GM21390 (cell line): ENCODE measurements around the gene ANKRD13D.
"Not testable (repeated sequence)": the region's sequence is repeated elsewhere in the genome, so short reads cannot be mapped to it uniquely, and the experiment has no call there.

ENCODE experiments used
- ATAC-seq: cut with Tn5 transposase; IDR thresholded peaks from one replicate; pipeline ENCODE4 v1.9.1; 2021; ENCODE audit not compliant: unreplicated experiment

Gene ANKRD13D

DNA sequence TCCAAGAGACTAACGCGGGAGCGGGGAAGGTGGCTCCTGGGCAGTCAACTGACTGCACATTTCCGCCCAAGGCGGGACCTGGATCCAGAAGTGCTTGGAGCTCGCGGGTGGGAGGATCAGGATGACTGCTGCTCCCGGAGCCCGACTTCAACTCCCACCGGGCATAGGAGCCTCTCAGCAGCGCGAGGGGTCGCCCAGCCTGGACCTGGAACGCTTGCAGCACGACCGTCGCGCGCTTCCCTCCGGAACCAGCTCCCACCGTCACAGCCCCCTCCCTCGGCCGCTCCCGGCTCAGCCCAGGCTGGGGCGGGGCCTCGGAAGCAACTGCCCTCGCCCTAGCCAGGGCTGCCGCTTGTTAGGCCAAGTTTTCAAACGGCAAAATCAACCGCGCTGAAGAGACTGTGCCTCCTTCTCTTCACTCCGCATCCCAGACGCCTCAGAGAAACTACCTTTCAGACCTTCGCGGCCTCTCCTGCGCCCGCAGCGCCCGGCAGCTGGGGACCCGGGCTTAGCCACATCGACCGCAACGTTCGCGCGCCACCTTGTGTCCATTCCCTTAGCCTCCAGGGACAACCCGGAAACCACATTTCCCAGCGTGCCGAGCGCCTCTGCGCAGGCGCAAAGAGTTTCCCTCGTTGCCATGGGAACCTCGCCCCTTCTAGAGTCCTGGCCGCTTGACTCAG lies 28.2 kb downstream of the ANKRD13D start:
- ATAC-seq = peak; percentile 72

DNA sequence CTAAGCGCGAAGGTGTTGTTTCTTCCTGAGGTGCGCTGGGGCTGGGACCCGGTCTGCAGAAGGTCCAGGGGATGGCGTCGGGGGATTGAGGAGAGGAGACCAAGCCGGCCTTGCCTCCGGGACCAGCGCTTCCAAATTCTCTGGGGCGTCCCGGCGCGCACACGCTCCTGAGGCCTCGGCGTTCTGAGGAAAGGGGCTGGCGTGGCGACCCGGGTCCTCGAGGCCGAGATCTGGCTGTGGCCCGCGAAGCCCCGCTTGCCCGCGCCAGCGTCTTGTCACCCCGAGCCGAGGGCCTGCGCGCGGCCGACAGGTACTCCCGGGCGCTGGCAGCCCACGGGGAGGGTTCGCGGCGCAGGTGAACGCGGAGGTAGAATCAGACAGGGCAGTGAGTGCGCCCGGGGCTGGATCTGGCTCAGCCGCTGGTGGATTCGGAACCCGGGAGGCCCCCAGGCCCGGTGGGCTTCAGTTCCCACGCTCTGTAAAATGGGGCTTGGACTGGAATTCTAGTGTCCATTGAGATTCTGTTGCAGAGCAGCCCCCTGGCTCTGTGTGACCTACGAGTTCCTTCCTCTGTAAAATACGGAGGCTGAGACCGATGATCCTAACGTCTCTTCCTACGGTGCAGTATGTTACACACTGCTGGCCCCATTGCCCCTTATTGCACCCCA lies 28.9 kb downstream of the ANKRD13D start:
- ATAC-seq = peak; percentile 11

DNA sequence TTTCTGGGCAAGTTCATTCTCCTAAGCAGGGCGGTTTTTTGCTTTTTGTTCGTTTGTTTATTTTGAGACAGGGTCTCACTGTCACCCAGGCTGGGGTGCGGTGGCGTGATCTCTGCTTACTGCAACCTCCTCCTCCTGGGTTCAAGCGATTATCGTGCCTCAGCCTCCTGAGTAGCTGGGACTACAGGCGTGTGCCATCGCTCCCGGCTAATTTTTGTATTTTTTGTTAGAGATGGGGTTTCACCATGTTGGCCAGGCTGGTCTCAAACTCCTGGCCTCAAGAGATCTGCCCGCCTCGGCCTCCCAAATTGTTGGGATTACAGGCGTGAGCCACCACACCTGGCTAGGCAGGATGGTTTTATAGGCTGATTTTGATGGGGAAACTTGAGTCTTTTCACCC lies 29.8 kb downstream of the ANKRD13D start:
- ATAC-seq = not testable (repeated sequence)

DNA sequence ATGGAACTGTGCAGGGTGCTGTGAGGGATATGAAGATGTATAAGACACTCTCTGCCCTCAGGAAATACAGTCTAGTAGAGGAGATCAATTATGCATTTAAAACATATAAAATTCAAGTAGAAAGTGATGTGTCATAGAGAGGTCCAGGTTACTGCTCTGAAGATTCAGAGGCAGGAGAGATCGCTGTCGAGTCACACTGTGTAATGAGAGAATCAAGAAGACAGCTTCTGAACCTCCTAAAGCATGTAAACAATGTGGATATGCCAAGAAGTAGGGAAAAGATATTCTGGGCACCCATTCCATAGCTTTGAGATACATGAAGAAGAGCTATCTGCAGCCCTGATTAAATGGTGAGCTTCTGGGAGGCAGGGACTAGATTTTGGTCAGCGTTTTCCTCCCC lies 30.9 kb downstream of the ANKRD13D start:
- ATAC-seq = no peak

DNA sequence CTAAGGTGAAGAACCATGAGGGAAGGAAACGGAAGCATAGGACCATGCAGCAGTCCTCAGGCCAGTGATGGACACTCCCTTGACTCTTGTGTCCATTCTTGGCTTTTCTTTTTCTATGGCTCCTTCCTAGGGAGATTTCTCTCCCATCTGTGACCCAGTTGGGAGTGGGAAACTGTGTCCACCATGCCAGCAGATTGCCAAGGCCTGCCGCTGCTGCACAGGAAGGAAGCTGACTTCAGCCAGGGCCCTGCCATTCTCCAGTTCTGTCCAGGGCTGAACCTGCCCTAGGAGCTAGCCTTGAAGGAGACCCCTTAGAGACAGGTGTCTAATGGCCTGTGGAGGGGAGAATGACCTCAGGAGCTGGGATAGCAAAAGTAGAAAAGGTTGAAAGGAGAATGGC lies 31.6 kb downstream of the ANKRD13D start:
- no peak for ATAC-seq

DNA sequence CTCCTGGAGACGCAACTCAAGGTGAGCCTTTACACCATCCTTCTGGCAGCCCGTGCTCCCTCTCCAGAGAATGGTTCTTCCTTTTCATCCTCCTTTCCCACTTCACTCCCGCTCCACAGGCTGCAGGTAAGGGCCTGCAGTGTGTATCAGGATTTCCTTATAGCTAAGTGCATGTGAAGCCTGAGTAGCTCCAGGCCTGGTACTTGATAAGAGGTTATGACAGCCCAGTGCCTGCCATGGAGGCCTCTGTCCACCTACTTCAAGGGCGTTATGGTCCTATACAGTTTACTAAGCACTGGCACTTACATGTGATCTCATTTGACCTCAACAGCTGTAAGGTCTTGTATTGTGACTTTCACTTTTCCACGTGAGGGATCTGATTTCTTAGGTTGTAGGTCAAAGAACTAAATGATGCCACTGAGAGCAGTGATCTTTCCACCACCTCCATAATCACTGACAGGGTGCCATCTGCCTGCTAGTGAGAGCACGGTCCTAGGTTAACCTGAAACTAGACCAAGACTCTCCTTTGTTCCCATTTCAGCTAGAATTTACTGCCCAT lies 32.3 kb downstream of the ANKRD13D start:
- no peak for ATAC-seq

DNA sequence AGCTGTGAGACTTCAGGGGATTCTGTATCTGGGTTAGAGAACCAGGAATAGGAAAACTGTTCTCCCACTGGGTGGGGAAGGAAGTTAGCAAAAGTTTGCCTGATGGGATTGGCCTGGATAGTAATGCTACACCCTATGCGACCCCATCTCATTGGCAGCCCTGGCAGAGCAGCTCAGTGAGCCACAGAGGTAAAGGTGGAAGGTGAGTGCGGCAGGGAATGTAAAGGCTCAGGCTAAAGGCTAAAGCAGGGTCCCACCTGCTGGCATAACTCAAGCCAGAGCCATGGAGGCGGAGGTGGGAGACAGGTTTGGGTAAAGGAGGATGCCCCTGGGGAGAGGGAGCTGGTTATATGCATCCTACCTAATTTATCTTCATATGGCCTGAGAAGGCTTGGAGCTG lies 32.9 kb downstream of the ANKRD13D start:
- ATAC-seq = no peak

DNA sequence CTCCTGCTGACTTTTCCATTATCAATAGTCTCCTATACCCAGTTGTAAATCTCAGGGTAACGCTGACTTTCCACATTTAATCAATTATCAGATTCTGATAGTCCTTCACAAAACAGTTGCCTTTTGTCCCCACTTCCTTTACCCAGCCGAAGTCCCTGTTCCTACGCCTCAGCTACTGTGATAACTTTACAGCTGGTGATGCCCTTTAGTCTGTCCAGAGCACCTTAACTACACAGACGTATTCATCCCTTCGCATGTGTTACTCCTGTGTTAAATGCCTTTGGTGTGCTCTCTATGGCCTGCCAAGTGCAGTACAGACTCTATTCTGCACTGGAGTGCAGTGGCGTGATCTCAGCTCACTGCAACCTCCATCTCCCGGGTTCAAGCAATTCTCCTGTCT lies 34.4 kb downstream of the ANKRD13D start:
- no peak for ATAC-seq

DNA sequence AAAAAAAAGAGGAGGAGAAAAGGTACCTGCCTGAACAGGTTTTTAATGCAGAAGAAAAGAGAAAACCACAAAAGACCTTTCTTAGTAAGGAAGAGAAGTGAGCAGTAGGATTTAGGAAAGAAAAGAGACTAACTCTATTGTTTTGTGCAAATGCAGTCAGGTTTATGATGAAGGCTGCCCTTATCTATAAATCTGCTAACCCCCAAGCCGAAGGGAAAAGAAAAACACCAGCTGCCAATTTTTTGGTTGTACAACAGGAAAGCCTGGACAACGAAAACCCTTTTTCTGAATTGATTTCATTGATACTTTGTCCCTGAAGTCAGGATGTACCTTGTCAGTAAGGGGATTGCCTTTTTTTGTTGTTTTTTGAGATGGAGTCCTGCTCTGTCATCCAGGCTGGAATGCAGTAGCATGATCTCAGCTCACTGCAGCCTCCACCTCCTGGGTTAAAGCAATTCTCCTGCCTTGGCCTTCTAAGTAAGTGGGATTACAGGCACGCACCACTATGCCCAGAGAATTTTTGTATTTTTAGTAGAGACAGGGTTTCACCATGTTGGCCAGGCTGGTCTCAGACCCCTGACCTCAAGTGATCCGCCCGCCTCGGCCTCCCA lies 43.1 kb downstream of the ANKRD13D start:
- no peak for ATAC-seq

DNA sequence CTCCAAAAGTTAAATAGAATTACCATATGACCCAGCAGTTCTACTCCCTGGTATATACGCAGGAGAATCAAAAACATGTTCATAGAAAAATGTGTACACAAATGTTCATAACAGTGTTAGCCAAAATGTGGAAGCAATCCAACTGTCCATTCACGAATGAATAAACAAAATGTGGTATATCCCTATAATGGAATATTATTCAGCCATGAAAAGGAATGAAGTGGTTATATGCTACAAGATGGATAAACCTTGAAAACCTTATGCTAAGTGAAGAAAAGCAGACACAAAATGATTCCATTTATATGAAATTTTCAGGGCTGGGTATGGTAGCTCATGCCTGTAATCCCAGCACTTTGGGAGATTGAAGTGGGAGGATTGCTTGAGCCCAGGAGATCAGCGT lies 48.2 kb downstream of the ANKRD13D start:
- no peak for ATAC-seq

DNA sequence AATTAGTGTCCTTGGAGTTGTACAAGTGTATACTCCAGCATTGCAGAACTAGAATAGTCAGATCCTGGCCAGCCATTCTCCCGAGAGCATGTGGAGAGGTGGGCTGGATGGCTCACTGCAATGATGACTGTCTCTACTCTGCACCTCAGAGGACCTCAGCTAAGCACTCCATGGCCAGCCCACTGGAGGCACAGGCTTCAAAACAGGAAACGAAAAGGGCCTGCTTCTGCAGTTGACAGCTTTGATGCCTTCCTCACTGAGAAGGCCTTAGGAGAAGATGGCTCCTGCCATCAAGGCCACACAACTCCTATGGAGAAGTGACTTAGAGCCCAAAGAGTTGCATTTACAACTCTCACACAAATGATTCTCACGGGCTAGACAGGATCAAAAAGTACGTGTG lies 55.2 kb downstream of the ANKRD13D start:
- ATAC-seq = no peak

DNA sequence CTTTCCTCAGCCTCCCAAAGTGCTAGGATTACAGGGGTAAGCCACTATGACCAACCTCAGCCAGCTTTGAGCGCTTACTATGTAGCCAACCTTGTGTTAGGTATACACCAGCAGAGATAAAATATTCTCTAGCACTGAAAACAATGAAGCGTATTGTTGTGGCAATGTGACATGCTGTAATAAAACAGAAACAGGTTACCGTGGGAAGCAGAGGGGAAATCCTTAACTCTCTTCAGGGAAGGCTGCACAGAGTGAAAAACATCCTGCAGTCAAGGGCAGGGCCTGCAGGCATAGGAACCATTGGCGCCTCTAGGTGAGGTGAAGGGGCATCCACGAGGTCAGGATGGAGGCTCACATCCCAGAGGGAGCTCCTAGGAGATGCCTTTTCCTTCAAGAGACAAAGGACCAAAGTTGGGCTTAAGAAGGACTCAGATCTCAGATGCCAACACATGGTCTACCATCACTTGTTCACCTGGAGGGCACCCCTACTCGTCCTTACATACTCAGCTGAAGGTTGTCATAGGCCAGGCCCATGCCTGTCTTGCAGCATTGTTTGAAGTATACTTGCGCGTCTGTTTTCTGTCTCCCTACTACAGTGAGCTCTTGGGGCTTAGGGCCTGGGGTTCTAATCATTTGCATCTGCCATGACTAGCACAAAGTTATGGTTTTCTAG lies 56.3 kb downstream of the ANKRD13D start:
- ATAC-seq = no peak

DNA sequence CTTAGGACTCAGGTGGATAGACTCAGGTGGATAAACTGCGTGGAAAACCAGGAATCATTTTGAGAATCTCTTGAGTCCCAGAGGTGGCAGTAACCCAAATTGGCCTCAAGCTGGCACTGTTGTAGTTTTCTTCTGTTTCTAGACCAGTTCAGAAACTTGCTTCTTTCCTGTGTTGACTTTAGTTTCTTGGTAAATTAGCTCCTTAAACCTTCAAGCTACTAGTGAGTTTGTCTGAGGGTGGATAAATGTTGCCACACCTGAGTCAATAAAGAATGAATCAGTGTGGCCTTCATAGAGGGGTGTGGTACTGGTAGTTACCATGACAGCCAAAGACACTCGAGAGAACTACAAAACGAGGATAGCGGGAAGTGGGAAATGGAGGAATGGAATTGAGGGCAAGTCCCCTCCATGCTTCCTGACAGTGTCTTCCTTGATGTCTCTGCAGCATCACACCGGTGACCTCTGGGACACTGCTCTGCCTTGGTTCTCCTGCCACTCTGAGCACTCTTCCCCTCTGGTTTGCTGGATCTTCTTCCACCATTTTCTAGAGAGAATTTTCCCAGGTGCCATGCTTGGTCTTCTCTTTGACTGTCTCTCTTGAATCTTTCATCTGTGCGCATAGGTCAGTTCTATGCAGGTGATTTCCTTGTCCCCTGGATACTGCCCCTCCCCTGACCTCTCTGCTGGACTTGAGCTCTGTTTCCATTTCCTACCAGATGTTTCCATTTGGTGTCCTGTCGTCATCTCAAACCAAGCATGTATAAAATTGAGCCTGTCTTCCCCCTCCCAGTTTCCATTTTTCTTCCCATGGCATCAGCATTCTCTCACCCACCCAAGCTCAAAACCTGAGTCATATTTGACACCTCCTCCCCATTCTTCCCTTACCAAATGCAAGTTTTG lies 57.1 kb downstream of the ANKRD13D start:
- ATAC-seq = no peak

DNA sequence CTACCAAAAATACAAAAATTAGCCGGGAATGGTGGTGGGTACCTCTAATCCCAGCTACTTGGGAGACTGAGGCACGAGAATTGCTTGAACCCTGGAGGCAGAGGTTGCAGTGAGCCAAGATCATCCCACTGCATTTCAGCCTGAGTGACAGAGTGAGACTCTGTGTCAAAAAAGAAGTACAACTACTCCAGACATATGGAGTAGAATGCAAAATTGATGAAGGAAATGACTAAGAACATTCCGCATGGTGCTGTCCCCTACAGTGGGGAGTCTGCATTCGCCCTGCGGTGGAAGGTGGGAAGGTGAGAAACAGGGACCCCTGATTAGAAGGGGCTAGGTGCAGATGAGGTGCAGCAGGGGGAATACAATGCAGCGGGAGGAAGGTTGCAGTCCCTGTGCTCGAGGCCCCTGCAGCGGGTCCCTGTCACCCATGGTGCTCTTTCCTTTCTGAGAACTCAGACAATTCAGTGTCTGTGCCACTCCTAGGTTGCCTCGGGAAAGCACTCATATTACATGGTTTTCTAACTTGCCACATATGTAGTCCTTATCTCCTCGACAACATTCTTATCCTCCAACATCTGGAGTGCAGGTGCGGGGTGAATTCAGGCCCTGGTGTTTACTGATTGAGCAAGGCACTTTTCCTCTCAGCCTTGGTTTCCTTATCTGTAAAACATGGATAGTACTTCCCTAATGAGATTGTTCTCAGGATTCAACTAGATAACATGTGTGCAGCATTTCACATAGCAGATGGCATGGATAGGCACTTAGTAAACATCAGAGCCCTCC lies 59.1 kb downstream of the ANKRD13D start:
- ATAC-seq = no peak

DNA sequence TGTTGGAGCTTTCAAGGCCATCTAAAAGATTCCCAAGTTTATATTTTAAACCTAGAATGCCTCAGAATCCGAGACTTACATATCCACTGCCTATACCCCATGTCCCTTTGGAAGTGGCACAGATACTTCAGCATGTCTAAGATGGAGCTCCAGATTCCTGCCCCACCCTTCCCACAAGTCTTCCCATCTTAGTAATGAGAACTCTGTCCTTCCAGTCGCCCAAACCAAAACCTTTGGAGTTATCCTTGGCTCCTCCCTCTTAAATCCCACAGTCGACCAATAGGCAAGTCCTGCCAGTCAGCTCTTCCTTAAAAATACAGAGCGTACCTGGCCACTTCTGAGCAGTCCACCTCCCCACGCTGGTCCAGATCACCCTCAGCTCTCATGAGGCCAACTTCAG lies 59.9 kb downstream of the ANKRD13D start:
- no peak for ATAC-seq

DNA sequence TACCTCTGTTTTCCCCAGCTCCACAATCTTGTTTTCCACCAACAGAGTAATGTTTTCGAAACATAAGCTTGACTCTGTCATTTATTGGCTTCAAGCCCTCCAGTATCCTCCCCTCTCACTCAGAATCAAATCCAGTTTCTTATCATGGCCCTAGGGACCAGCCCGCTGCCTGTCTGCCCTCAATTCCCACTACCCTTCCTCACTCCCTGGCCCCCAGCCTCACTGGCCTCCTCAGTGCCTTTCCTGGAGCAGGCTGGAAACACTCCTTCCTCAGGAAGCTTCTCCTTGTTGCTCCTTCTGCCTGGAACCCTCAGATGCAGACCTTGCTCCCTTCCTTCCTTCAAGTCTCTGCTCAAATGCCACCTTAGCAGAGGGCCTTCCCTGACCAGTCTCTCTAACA lies 60.4 kb downstream of the ANKRD13D start:
- no peak for ATAC-seq

DNA sequence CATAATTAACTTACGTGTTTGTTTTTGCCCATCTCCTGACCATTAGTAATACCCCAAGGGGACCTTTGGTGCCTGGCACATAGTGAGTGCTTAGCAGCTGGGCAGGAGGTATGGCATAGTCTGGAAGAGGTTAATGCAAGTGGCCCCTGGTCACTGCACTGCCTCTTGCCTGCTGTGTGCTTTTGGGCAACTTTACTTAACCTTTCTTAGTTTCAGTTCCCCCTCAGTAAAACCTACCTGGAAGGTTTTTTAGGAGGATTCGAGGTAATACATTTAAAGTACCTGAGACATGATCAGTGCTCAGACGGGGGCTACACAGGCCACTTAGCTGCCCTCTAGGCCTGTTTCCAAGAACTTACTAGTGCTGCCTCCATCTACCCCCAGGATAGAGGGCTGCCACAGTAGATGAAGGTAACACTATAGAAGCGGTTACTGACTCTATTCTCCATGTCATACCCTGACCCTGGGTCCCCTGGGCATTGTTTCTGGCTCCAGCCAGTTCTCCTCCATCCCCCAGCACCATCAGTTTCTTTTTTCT lies 60.9 kb downstream of the ANKRD13D start:
- ATAC-seq = no peak

DNA sequence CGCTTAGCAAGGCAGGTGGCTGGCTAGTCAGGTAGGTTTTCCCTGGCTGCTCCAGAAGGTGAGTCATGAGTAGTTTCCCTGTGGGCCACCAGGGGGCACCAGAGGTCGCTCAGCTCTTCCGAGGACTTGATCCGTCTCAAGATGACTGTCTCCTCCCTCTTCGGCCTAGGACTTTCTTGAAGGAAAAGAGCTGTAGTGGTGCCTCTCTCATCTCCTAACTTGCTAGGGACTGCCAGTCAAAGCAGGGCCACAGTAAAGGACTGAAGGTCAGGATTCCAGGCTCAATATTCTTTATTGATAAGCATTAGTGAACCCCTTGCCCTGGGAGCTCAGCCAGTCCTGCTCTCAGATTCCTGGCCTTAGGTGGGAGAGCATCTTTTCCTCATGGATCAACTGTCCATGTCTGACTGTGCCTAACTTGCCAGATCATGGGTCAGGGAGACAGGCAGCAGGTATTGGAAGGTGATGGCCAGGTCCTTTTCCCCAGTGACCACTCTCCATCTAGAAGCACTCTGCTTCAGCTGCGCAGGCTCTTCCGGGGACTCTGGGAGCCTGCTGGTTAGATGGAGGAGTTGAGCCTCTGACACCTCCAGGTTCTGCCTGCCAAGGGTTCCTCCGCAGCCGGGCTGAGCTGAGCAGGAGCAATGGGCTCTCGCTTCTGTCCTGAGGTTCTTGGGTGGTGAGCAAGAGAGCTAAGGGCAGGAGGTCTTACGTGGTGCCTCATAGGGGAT lies 62.3 kb downstream of the ANKRD13D start:
- ATAC-seq = no peak
